ENCODE results near the gene IST1.
"Not testable (repeated sequence)": the region's sequence is repeated elsewhere in the genome, so short reads cannot be mapped to it uniquely, and the experiment has no call there.

Gene IST1

DNA sequence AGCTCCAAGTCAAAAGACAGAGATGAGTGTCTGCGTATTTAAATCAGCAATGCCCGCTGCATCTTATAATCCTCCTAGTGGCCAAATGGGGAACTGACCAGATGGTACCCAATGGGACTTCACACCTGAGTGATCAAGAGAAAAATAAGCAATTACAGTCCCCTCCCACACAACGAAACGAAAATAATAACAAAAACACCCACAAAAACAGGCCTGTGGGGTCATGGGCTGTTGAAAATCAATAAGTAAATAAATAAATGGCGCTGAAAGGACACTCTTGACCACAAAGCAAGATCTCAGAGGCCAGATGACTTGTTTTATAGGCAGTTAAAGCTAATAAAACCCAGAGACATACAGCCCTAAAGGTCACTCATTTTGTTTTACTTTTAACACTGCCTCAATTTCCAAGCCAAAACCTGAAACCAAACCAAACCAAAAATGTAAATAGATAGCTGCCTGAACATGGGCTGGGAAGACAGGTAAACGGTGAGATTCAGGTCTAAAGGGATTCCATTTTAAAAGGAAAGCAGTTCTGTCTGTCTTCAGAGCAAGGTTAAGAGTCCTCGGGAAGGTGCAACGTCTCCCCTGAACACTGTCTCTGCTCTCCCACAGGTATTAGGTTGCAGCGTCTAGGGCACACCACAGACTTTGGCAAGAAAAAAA, 12.7 kb upstream of the IST1 start:
- FAIRE-seq, result peak; percentile 73

DNA sequence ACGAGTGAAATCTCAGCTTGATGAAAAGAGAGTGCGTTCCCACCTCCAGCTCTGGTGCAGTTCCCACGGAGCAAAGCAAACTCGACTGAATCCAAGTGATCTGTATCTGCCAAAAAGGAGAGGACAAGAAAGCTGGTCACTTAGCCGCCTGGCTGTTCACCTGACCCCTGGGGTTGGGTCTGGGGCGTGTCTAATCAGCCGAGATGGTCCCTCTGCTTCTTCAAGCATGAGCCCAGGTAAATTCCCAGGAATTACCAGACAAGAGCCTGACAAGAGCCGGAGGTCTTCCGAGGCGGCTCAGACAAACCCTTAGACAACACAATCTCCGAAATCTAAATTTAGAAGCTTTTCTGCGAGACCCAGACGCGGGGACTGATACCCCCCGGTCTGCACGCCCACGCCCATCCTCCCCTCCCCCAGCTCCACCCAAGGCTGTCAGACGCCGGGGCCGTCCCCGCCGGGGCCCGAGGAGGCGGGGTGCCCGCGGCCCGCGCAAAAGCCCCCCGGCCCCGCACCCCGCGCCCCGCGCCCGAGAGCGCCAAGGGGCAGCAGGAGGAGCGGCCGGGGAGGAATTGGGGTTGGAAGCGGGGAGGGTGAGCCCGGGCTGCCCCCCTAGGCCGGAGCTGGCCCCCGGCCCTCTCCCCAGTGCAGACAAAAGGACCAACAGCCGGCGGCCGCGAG, 12.0 kb upstream of the IST1 start:
- FAIRE-seq, result no peak

DNA sequence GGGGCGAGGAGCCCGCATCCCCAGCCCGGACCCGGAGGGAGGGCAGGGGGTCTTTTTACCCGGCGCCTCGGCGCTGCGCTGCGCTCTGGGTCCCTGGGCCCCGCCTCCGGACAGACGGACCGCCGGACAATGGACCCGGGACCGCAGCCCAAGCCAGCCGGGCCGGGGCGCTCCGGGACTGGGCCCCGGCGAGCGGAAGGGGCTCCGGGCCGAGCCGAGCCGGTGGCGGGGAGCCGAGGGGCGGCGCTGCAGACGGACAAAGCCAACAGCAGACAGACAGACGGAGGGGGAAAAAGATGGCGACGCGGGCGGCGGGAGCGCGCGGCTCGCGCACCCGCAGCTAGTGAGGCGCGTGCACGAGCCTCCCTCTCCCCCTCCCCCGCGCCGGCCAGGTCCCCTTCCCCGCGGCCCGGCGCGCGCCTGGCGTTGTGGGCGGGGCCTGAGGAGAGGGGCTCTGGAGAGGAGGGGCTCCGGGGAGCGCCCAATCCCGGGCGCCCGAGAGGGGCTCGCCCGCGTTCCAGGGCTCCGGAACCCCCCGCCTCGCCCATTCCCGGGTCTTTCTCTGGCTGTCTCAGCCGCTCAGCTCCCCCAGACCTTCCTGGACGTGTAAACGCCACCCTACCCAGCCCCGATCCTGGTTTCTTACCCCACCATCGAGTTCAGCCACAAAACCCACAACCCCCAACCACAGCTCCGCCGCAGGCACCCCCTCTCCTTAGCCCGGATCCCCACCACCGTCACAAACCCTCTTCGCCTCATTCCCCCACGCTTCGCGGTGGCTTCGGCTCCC, 11.3 kb upstream of the IST1 start, which contains the start of gene ZNF821:
Gene ZNF821, minus strand, starts transcription at position 334 of the 790 bp plus-strand sequence. CDS start 4,236 bp downstream, outside the sequence.
- no peak for FAIRE-seq

DNA sequence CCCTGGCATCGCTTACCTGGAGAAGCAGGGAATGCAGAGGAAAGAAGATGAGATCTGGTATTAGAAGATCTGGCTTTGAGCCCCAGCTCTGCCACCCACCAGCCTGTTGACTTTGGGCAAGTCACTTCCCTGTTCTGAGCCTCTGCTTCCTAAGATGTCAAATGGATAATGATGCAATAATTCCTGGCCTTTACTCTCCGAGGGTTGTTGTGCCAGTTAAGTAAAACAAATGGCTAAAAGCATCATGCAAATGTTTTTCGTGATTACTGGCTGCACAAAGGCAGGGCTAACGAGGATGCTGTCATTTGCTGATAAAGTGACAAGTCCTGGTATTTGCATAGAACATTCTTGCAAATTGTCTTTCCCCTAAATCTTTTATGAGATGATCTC, 10.1 kb upstream of the IST1 start:
- no peak for FAIRE-seq

DNA sequence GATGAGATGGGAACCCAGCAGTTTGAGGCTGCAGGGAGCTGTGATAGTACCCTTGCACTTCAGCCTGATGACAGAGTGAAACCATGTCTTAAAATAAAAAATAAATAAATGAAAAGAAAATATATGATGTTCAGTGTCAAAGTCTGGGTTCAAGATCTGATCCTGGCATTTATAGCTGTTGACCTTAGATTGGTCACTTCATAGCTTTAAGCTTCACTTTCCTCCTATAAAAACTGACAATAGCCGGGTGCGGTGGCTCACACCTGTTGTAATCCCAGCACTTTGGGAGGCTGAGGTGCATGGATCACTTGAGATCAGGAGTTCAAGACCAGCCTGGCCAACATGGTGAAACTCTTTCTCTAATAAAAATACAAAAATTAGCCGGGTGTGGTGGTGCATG, 6.2 kb upstream of the IST1 start:
- FAIRE-seq, result no peak

DNA sequence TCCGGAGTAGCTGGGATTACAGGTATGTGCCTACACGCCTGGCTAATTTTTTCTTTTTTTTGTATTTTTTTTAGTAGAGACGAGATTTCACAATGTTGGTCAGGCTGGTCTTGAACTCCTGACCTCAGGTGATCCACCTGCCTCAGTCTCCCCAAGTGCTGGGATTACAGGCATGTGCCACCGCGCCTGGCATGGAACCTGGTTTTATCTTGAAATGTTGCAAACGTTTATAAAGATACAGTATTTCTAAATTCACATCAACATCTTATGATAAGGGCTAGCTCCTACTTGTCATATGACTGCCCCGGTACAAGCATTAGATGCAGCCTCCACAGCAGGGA, 1.5 kb upstream of the IST1 start:
- no peak for FAIRE-seq

DNA sequence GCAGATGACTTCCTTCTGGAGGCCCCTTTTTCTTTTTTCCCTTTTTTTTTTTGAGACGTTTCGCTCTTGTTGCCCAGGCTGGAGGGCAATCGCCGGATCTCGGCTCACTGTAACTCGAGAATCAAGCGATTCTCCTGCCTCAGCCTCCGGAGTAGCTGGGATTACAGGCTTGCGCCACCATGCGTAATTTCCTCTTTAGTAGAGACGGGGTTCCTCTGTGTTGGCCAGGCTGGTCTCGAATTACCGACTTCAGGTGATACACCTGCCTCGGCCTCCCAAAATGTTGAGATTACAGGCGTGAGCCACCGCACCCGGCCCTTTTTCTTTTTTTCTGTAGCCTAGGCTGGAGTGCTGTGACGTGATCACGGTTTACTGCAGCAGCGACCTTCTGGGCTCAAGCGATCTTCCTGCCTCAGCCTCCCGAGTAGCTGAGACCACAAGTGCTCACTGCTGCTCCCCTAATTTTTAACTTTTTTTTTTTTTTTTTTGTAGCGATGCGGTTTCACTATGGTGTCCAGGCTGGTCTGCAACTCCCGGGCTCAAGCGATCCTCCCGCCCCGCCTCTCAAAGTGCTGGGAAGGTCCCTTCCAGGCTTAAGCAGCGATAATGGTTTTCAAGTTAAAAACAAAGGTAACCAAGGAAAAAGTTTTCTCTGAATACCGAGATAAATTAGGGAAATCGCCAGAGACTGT, 956 bp upstream of the IST1 start:
- FAIRE-seq, result no peak

DNA sequence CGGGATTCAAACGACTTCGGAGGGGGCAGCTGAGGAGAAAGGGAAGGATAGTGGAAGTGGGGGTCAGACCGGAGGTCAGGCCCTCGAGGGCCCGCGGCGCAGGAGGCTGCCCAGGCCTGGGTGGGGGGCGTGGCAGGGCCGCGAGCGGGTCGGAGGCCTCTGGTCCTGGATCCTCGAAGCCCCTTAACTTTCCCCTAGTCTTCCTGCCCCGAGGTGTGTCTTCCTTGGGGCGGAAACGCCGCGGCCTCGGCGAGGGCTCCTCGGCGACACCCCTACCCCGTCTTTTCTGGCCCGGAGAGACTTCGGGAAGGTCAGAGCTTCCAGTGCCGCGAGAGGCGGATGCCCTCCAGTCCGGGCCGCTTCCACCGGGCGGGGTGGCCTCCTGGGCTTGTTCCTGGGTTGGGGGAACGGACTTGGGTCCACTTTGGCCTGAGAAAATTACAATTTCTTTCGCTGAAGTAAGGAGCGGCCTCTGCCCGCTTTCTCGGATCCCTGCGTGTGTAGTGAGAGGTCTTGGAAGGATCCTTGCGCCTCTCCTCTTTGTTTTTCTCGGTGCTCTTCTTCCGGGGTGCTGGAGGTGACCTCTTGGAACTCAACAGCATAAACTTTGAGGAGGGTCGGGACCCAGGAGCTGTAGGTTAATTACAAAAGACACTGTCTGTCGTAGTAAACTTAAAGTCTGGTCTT, 491 bp downstream of the IST1 start:
- no peak for FAIRE-seq

DNA sequence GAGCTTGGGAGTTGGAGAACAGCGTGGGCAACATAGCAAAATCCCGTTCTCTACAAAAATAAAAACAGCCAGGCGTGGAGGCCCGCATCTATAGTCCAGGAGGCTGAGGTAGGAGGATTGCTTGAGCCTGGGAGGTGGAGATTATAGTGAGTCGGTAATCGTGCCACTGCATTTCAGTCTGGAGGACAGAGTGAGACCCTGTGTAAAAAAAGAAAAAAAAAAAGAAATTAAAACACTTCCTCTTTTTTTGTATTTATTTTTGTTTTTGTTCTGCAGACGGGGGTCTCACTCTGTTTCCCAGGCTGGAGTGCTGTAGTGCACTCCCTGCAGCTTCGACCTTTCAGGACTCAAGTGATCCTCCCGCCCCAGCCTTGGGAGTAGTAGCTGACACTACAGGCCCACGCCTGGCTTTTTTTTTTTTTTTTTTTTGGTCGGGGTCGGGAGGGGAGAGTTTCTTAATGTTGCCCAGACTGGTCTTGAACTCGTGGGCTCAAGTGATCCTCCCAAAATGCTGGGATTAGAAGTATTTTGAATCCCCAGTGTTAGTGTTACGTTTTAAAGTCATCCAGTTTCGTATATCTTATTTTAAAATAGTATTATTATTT, 1.5 kb downstream of the IST1 start:
- FAIRE-seq, result no peak

DNA sequence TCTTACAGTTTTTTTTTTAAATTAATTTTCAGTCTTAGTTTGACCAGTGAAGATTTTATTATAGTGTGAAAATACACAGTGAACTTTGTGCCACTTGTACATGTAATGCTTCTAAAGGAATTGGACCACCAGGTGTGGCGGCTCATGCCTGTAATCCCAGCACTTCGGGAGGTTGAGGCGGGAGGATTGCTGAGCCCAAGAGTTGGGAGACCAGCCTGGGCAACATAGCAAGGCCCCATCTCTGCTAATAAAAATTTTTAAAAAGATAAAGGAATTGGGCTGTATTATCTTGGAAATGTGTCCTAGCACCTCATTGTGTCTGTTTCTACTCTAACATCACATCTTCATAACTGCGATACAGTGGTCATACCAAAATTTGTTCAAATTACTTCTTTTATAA, 3.8 kb downstream of the IST1 start:
- FAIRE-seq, result no peak

DNA sequence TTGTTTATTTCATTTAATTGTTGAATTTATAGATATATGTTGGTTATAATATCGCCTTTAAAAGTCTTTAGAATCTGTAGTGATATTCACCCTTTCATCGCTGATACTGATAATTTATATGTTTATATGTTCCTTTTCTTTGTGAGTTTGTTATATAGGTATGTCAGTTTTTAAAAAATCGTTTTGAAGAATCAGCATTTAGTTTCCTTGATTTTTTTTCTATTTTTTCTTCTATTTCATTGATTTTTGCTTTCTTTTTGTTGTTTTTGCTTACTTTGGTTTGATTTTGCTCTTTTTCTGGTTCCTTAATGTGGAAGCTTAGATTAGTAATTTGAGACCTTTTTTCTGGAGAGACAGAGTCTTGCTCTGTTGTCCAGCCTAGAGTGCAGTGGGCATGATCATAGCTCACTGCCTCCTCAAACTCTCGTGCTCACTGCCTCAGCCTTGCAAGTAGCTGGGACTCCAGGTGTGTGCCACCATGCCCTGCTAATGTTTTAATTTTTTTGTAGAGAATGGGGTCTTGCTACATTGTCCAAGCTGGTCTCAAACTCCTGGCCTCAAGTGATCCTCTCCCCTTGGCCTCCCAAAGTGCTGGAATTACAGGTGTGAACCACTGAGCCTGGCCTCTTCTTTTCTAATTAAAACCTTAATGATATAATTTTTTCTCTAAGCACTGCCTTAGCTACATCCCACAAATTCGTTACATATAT, 7.5 kb downstream of the IST1 start:
- FAIRE-seq, result no peak

DNA sequence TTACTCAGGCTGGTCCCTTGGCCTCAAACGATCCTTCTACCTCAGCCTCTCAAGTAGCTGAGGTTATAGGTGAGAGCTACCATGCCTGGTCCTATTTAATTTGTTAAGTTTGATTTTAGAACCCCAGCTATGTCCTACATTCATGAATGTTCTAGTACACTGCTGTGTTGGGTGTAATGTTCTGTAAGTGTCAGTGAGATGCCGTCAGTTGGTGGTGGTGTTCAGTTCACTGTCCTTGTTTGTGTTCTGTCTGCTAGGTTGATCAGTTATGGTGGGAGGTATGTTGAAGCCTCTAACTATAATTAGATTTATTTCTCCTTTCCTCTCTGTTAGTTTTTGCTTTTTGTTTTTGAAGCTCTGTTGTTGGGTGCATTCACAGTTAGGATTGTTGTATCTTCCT, 8.3 kb downstream of the IST1 start:
- no peak for FAIRE-seq

DNA sequence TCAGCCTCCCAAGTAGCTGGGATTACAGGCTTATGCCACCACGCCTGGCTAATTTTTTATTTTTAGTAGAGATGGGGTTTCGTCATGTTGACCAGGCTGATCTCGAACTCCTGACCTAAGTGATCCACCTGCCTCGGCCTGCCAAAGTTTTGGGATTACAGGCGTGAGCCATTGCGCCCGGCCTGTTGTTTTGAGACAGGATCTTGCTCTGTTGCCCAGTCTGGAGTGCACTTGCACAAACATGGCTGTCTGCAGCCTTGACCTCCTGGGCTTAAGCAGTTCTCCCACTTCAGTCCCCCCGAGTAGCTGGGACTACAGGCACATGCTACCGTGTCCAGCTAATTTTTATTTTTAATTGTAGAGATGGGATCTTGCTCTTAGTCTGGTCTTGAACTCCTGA, 8.9 kb downstream of the IST1 start:
- no peak for FAIRE-seq

DNA sequence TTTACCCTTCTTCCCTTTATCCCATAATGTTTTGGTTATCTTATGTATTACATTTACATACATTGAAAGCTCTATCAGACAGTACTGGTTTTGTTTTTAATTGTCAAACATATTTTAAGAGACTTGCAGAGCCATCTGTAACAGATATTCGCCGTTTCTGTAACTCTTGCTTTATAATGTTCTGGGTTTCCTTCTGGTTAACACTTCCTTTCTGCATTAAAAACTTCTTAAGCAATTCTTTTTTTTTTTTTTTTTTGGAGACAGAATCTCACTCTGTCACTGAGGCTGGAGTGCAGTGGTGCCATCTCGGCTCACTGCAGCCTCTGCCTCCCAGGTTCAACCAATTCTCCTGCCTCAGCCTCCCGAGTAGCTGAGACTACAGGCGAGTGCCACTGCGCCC, 10.4 kb downstream of the IST1 start:
- not testable (repeated sequence) for FAIRE-seq

DNA sequence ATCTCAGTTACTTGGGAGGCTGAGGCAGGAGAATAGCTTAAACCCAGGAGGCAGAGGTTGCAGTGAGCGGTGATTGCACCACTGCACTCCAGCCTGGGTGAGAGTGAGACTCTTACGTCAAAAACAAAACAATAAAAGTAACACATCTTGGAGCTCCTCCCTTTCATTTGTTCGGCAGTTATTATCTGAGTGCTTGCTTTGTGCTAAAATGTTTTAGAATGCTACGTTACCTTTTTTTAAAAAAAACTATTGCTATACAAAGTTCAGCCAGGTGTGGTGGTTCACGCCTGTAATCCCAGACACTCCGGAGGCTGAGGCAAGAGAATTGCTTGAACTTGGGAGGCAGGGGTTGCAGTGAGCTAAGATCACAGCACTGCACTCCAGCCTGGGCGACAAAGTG, 15.8 kb downstream of the IST1 start:
- FAIRE-seq, result no peak

DNA sequence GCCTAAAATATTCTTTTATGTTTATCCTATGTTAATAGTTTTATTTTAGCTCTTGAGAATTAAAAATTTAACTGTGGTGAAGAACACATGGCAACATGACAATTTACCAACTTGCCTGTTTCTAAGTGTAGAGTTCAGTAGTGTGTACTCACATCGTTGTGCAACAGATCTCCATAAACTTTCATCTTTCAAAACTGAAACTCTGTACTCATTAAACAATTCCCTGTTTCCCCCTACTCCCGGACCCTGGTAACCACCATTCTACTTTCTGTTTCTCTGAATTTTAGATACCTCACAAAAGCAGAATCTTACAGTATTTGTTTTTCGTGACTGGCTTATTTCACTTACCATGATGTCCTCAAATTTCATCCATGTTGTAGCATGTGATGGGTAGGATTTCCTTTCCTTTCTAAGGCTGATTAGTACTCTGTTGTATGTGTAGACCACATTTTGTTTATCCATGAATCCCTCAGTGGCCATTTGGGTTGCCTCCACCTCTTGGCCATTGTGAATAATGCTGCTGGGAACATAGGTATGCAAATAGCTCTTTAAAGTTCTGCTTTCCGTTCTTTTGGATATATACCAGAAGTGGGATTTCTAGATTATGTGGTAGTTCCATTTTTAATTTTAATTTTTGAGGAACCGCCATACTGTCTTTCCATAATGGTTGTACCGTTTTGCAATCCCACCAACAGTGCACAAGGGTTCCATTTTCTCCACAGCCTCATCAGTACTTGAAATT, 17.4 kb downstream of the IST1 start:
- FAIRE-seq, result no peak

DNA sequence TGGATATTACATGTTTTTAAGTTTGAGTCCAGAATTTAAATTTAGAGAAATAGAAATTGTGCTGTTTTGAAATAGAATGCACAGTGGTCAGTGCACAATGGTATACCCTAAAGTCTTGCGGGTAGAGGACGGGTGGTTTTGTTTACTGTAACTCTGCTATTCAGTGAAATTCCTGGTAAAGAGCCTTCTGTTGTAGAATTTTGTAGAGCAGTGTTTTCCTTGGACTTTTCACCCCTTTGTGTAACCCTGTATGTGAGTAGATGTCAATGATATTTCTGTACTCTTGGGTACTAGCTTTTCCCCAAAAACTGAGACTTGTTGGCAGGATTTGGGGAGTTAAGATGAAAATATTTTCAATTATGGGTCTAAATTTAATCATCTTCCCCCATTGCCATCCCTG, 19.5 kb downstream of the IST1 start:
- FAIRE-seq, result no peak

DNA sequence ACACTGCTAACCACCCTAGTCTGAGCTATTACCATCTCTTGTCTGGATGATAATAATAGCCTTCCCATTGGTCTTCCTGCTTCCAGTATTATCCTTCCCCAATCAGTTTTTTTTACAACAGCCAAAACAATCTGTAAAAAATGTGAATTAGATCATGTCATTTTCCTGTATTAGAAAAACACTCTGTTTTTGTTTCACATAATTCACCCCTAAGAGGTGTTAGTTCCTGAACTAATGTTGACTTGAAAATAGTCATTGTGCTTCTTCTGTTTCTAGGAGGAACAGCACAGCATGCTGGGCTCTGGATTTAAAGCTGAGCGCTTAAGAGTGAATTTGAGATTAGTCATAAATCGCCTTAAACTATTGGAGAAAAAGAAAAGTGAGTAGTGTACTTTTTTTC, 20.0 kb downstream of the IST1 start:
- FAIRE-seq, result no peak

DNA sequence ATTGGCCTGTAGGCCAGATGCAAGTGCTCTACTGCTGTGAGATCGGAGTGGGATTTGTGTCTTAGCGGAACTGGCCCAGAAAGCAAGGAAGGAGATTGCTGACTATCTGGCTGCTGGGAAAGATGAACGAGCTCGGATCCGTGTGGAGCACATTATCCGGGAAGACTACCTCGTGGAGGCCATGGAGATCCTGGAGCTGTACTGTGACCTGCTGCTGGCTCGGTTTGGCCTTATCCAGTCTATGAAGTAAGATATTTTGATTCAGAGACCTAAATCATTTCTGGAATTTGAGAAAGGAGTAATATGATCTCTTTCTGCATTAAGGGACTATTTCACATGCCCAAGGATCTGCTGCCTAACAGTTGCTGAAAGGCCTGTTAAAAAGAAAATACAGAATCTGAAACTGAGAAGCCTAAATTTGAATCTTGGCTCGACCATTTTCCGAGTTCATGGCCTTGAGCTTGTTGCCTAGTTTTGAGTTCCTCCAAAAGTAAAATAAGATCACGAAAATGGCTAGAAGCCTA, 21.1 kb downstream of the IST1 start:
- FAIRE-seq, result no peak

DNA sequence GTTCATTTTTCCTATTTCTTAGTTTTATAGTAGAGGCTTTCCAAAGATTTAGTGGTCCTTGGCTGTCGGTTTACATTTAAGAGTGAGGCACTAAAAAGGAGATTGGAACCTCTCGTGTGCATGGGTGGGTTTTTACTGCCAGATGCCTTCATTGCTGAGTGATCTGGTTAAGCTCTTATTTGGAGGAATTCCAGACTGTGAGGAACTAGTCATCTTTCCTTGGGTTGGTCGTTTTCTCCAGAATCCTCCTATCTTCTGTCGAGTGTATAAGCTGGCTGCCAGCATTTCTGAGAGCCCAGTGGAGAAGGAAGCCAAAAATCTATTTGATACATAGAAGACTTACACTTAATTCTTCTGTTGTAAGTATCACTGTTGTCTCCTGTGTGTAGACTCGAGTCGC, 22.6 kb downstream of the IST1 start:
- FAIRE-seq, result no peak

DNA sequence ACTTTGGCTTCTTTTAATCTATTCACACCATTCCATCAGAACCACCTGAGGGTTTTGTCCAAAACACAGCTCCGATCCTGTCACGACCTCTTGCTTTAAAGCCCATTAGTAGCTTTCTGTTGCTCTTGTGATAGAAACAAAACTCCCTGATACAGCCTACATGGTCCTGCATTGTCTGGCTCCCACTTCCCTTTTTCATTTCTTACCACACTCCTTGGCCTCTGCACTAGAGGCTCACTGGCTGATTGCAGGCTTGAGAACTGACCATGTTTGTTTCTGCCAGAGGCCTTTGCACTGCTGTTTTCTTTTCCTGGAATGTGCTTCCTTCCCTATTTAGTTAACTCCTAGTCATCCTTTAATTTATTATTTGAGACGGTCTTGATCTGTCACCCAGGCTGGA, 23.7 kb downstream of the IST1 start:
- FAIRE-seq, result no peak

Measured in A204.1 (cell line).